Activated naive CD8-positive, alpha-beta T cell treated with anti-CD3 and anti-CD28 coated beads for 36 hours (primary cell): ENCODE data around the gene COPB2. TPM values are rescaled to one million over a fixed set of nuclear protein-coding genes. Genes with fewer than 3 reads are reported as not detected.

Experiments used
- DNase-seq: peaks from one replicate; pipeline ENCODE4 v3.0.0; 2021
- H3K27ac Mint-ChIP-seq: one replicate; pipeline ENCODE4 v1.8.0; 2022; ENCODE audit warnings: mild to moderate bottlenecking, moderate library complexity, mixed read lengths
- H3K27me3 Mint-ChIP-seq: one replicate; pipeline ENCODE4 v1.8.0; 2022; ENCODE audit warnings: mild to moderate bottlenecking, mixed read lengths
- H3K36me3 Mint-ChIP-seq: one replicate; pipeline ENCODE4 v1.8.0; 2021; ENCODE audit warnings: mild to moderate bottlenecking, mixed read lengths
- H3K4me1 Mint-ChIP-seq: one replicate; pipeline ENCODE4 v1.8.0; 2021; ENCODE audit warnings: mixed read lengths
- H3K4me3 Mint-ChIP-seq: one replicate; pipeline ENCODE4 v1.8.0; 2022; ENCODE audit warnings: mild to moderate bottlenecking, moderate library complexity, mixed read lengths
- H3K9me3 Mint-ChIP-seq: one replicate; pipeline ENCODE4 v1.8.0; 2022; ENCODE audit warnings: mixed read lengths
- total RNA-seq, 2 experiments: library from RNA; stranded (reverse); gene quantifications; one replicate each; pipeline ENCODE4 v1.2.3, GENCODE V29; 2021

Gene COPB2
- total RNA-seq, 2 experiments from 2014 or later: 86.6 to 91.0 TPM

DNA sequence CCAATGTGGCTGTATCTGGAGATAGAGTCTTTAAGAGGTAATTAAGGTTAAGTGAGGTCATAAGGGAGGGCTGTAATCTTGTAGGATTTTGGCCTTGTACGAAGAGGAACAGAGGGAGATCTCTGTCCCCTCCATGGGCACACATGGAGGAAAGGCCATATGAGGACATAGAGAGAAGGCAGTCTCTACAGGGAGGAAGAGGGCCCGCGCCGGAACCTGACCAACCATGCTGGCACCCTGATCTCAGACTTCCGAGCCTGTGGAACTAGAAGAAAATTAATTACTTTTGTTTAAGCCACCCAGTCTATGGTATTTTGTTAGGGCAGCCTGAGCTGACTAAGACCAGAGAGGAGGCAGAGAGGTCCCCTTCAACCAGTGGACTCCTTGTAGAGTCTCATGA lies 63.3 kb downstream of the COPB2 start:
- H3K36me3 Mint-ChIP-seq: no peaks in the 10 kb centered on the region
- no peaks in the 10 kb centered on the region for H3K9me3 Mint-ChIP-seq
- H3K27ac Mint-ChIP-seq: no peak overlapping the region
- H3K4me1 Mint-ChIP-seq: peaks cover 9% of the 10 kb centered on the region
- peaks cover 16% of the 10 kb centered on the region for H3K27me3 Mint-ChIP-seq
- no peak overlapping the region for H3K4me3 Mint-ChIP-seq
- DNase-seq: no peak

- Mint-ChIP-seq H3K4me1 (peaks cover 9% of the 10 kb centered on the region), H3K36me3 (no peaks in the 10 kb centered on the region), H3K9me3 (no peaks in the 10 kb centered on the region), H3K4me3 (no peak overlapping the region), H3K27me3 (peaks cover 12% of the 10 kb centered on the region), H3K27ac (no peak overlapping the region)
- DNase-seq: no peak
These were observed 63.9 kb downstream of the COPB2 start for GRCh38 chr3:139325551-139325950.

GRCh38 chr3:139324456-139324855 lies 65.0 kb downstream of the COPB2 start:
- peaks cover 2% of the 10 kb centered on the region for H3K27me3 Mint-ChIP-seq
- peaks cover 7% of the 10 kb centered on the region for H3K4me1 Mint-ChIP-seq
- no peak overlapping the region for H3K4me3 Mint-ChIP-seq
- H3K27ac Mint-ChIP-seq: no peak overlapping the region
- DNase-seq: no peak
- no peaks in the 10 kb centered on the region for H3K9me3 Mint-ChIP-seq
- H3K36me3 Mint-ChIP-seq: no peaks in the 10 kb centered on the region

DNA sequence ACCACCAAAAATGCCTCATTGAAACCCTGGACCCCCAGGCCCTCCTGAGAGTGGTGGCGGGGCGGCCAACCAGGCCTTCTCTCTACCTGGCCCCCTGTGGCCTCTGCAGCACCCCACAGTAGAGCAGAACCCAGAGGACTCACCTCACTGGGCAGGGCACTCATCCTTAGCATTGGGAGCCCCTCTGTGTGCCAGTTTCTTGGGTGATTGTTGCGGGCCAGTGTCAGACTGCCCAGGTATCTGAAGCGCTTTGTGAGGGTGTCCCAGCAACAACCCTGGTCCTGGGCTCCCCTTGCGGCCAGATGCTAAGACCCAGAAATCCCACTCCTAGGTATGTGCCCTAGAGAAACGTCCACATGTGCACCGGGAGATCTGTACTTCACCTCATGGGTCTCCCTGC lies 66.3 kb downstream of the COPB2 start:
- Mint-ChIP-seq H3K27ac (no peak overlapping the region), H3K27me3 (no peaks in the 10 kb centered on the region), H3K36me3 (no peaks in the 10 kb centered on the region), H3K4me3 (no peak overlapping the region), H3K9me3 (no peaks in the 10 kb centered on the region), H3K4me1 (peaks cover 2% of the 10 kb centered on the region)
- DNase-seq: no peak

DNA sequence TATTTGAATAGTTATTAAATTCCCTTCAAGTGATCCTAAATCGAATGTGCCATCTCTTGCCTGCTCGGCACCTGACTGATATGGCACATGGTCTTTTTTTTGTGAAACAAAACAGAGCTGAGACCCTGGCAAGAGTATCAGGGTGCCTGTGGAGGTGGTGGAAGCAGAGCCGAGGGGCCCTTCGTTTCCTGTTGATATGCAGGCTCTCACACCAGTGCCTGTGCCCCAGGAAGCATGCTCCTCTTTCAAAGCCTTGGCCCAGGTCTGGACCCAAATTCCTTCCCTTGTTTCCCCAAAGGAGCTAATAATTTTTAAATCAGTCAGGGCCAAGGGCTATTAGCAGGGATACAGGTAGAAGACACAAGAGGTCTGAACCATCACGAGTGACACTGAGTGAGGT lies 67.1 kb downstream of the COPB2 start:
- Mint-ChIP-seq H3K9me3 (no peaks in the 10 kb centered on the region), H3K27ac (no peak overlapping the region), H3K36me3 (no peaks in the 10 kb centered on the region), H3K27me3 (no peaks in the 10 kb centered on the region), H3K4me1 (no peaks in the 10 kb centered on the region), H3K4me3 (no peak overlapping the region)
- DNase-seq: no peak

- H3K4me3 Mint-ChIP-seq: no peak overlapping the region
- H3K27me3 Mint-ChIP-seq: no peaks in the 10 kb centered on the region
- H3K27ac Mint-ChIP-seq: no peak overlapping the region
- no peaks in the 10 kb centered on the region for H3K9me3 Mint-ChIP-seq
- no peaks in the 10 kb centered on the region for H3K4me1 Mint-ChIP-seq
- DNase-seq: no peak
- H3K36me3 Mint-ChIP-seq: no peaks in the 10 kb centered on the region
These were observed 68.7 kb downstream of the COPB2 start for GRCh38 chr3:139320551-139321309.

GRCh38 chr3:139319428-139320402 lies 69.7 kb downstream of the COPB2 start:
- Mint-ChIP-seq H3K4me1 (no peaks in the 10 kb centered on the region), H3K9me3 (no peaks in the 10 kb centered on the region)

GRCh38 chr3:139318826-139319225 lies 70.6 kb downstream of the COPB2 start:
- Mint-ChIP-seq H3K4me1 (no peaks in the 10 kb centered on the region), H3K9me3 (no peaks in the 10 kb centered on the region), H3K36me3 (no peaks in the 10 kb centered on the region), H3K27me3 (no peaks in the 10 kb centered on the region), H3K27ac (no peak overlapping the region), H3K4me3 (no peak overlapping the region)
- DNase-seq: no peak

More at GRCh38 chr3:139319428-139320402, 69.7 kb downstream of the COPB2 start:
- Mint-ChIP-seq H3K36me3 (no peaks in the 10 kb centered on the region), H3K27me3 (no peaks in the 10 kb centered on the region), H3K27ac (no peak overlapping the region), H3K4me3 (no peak overlapping the region)
- no peak for DNase-seq

DNA sequence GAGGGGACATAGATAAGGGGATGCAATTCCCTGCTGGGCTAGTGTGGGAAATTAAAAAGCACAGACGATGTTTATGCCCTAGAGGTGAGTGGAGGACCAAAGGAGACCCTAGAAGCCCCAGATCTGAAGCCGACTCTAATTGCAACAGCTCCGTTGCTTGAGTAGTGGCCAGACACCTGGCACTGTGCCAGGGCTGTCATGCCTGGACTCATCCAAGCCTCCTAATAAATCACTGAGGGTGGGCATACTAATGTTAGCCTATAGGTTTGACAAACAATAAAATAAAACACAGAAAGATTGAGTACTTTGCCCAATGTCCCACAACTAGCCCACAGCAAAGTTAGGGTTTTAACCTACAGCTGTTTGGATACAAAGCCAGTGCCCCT lies 71.0 kb downstream of the COPB2 start:
- Mint-ChIP-seq H3K4me3 (no peak overlapping the region), H3K9me3 (no peaks in the 10 kb centered on the region)
- no peak for DNase-seq

DNA sequence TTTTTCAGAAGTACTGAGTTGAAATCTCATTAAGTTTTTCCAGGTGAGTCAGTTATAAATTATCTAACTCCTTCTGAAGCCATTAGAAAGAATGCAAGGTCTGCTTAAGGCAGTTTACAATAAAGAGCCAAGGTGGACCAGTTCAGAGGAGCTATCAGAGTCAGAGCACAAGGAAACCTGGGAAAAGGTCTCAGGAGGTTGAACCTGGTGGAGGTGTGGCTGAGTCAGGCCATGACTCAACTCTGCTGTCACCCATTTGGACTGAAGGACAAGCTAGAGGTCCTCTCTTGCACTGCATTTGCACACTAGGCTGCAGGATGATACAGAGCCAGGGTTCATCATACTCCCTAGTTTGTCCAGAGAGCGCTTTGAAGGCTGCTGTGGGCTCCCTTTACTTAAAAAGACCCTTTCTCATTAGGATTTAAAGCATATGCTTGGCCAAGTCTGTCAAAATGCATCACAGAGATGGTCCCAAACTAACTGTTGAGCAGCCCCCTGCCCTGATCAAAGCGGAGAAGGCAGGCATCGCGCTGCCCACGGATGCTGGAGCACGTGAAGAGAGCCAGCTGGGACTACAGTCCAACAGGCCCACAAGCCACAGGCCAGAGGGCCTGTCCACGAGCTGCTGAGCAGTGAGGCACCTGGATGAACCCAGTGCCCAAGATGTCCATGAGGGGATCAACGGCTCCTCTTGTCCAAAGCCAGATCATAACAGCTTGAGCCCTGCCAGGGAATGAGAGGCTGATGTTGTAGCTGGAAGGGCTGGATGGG lies 71.6 kb downstream of the COPB2 start:
- Mint-ChIP-seq H3K4me1 (no peaks in the 10 kb centered on the region), H3K36me3 (no peaks in the 10 kb centered on the region), H3K9me3 (no peaks in the 10 kb centered on the region), H3K4me3 (no peak overlapping the region), H3K27ac (no peak overlapping the region), H3K27me3 (no peaks in the 10 kb centered on the region)
- DNase-seq: no peak

More for the DNA sequence above, 71.0 kb downstream of the COPB2 start:
- Mint-ChIP-seq H3K27ac (no peak overlapping the region), H3K27me3 (no peaks in the 10 kb centered on the region), H3K36me3 (no peaks in the 10 kb centered on the region), H3K4me1 (no peaks in the 10 kb centered on the region)

DNA sequence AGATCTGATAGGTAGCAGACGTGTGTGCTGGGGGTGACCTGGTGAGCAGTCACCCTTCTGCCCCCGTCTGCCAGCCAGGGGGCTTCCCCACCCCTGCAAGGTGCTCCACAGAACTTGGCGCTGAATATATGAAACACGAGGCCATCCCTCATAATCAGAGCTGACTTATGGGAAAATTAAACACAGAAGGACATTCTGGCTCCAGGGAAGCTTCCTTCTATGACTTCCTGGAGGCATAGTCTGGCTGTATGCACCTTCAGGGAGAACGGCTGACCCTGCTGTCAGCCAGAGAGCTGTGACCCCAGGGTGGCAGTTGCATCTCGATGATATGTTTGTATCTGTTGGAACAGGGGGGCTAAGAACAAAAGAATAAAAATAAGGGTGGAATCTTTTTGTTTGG lies 72.2 kb downstream of the COPB2 start:
- Mint-ChIP-seq H3K27me3 (no peaks in the 10 kb centered on the region), H3K4me1 (no peaks in the 10 kb centered on the region), H3K9me3 (no peaks in the 10 kb centered on the region), H3K27ac (no peak overlapping the region), H3K36me3 (no peaks in the 10 kb centered on the region), H3K4me3 (no peak overlapping the region)
- no peak for DNase-seq

DNA sequence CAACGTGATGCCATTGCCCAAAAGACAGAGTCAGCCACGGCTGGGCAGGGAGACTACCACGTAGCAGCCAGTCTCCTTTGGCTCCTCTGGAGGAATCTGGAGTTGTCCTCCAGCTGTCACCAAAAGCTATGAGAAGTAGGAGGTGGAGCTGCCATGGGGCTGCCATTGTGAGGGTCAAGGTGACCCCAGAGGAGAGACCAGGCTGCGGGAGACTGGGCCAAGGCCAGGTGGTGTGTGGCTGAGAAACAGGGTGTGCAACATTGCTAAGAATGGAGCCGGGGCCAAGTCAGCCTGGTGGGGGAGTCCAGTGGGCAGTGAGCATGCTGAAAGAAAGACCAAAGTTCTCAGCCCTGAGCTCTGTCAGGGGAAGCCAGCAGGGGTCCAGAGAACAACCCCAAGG lies 75.5 kb downstream of the COPB2 start:
- H3K36me3 Mint-ChIP-seq: no peaks in the 10 kb centered on the region
- no peak overlapping the region for H3K27ac Mint-ChIP-seq
- peaks cover 3% of the 10 kb centered on the region for H3K27me3 Mint-ChIP-seq
- no peak overlapping the region for H3K4me3 Mint-ChIP-seq
- H3K9me3 Mint-ChIP-seq: no peaks in the 10 kb centered on the region
- DNase-seq: no peak
- no peaks in the 10 kb centered on the region for H3K4me1 Mint-ChIP-seq

DNA sequence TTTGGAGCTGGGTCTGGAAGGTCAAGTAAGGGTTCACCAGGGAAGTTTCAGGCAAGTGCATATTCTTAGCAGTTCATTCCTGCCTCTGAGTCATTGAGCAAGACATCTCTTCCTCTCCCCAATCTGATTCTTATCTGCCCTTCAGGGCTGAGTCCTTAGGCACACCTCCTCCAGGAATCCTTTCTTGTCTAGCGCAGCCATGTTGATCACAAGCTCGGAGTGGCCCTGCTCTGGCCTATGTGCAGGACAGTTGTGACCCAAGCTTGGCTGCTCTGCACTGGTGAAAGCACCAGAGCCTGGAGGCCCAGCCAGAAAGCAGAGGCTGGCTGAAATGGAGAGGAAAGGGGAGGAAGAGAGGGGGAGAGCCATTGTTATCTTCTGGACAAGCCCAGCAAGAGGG lies 76.5 kb downstream of the COPB2 start:
- Mint-ChIP-seq H3K9me3 (no peaks in the 10 kb centered on the region), H3K4me1 (no peaks in the 10 kb centered on the region), H3K27ac (no peak overlapping the region), H3K36me3 (no peaks in the 10 kb centered on the region), H3K4me3 (no peak overlapping the region), H3K27me3 (peaks cover 5% of the 10 kb centered on the region)
- DNase-seq: no peak

- Mint-ChIP-seq H3K36me3 (no peaks in the 10 kb centered on the region), H3K4me1 (no peaks in the 10 kb centered on the region), H3K27me3 (peaks cover 5% of the 10 kb centered on the region), H3K27ac (no peak overlapping the region), H3K9me3 (no peaks in the 10 kb centered on the region), H3K4me3 (no peak overlapping the region)
- no peak for DNase-seq
These were observed 77.0 kb downstream of the COPB2 start for GRCh38 chr3:139312416-139312815.

- no peaks in the 10 kb centered on the region for H3K9me3 Mint-ChIP-seq
- no peak overlapping the region for H3K27ac Mint-ChIP-seq
- no peak for DNase-seq
- no peaks in the 10 kb centered on the region for H3K36me3 Mint-ChIP-seq
- H3K27me3 Mint-ChIP-seq: peaks cover 5% of the 10 kb centered on the region
- no peak overlapping the region for H3K4me3 Mint-ChIP-seq
- no peaks in the 10 kb centered on the region for H3K4me1 Mint-ChIP-seq
These were observed 77.9 kb downstream of the COPB2 start for GRCh38 chr3:139311557-139311956.
